Measurements from ENCODE around the gene CSE1L.
"Not testable (repeated sequence)": the region's sequence is repeated elsewhere in the genome, so short reads cannot be mapped to it uniquely, and the experiment has no call there.

Gene CSE1L

DNA sequence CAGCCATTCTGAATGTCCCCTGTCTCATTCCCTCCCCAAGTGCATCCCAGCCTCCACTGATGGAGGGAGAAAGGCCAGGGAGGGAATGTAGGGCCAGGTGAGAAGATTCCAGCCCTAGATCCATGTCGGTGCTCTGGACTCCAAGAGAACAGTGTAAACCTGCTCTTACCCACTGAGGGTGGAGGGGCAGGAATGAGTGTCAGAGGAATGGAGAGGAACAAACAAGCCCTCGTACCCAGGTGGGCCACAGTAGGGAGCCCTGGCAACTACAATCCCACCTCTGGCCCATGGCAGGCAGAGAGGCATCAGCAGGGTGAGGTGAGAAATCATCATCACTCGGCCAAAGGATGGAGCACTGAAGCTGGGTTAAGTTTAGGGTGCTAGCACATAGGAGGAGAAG lies 87.5 kb downstream of the CSE1L start:
- no peak for DNase-seq

DNA sequence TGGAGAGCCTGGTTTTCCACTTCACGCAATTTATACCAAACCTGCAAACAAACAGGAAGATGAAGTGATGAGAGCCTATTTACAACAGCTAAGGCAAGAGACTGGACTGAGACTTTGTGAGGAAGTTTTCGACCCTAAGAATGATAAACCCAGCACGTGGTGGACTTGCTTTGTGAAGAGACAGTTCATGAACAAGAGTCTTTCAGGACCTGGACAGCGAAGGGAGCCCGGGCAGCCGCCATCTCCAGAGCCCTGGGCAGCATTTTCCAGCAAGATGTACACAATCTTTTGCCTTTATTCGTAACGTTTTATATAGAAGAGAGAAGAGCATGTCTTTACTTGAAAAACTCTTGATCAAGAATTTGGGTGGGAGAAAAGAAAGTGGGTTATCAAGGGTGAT lies 88.7 kb downstream of the CSE1L start:
- not testable (repeated sequence) for DNase-seq

DNA sequence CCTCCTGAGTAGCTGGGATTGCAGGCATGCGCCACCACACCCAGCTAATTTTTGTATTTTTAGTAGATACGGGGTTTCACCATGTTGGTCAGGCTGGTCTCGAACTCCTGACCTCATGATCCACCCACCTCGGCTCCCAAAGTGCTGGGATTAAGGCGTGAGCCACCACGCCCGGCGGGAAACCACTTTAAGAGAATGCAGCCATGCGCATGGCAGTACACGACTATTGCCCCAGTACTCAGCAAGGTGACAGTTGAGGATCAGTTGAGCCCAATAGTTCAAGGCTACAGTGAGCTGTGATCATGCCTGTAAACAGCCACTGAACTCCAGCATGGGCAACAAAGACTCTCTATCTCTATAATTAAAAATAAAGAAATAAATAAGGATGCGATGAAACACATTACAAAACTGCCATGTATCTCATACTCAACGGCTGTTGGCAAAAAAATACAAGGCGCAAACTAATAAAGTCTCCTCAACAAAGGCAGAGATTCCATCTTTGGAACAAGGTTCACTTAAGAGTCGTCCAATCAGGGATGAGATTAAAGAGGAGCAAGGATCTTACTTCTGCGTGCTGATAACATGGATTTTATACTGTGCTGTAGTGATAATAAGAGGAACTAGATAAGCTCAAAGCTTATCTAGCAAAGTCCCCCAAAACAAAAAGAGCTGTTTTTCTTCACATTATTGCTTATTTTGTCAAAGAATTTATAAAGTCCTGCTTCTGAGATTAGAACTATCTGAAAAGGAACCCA lies 90.9 kb downstream of the CSE1L start:
- no peak for DNase-seq

DNA sequence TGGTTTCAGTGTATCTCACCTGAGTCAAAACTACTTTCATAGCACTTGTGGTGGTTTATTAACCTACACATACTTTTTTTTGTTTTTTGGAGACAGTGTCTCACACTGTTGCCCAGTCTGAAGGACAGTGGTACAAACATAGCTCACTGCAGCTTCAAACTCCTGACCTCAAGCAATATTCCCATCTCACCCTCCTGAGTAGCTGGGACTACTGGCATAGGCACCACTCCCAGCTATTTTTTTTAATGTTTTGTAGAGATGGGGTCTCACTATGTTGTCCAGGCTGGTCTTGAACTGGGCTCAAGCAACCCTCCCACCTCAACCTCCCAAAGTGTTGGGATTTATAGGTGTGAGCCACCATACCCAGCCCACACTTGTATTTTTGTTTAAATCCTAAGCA lies 92.3 kb downstream of the CSE1L start:
- DNase-seq: no peak

DNA sequence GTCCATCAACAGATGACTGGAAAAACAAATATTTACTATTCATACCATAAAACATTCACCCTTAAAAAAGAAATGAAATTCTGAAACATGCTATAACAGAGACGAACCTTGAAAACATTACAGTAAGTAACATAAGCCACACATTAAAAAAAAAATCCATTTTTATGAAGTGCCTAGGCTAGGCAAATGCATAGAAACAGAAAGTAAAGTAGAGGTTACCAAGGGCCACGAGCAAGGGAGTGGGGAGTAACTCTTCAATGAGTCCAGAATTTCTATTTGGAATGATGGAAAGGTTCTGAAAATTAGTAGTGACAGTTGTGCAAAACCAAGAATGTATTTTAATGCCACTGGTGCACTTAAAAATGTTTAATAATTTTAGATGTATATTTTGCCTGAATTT lies 94.3 kb downstream of the CSE1L start:
- no peak for DNase-seq

DNA sequence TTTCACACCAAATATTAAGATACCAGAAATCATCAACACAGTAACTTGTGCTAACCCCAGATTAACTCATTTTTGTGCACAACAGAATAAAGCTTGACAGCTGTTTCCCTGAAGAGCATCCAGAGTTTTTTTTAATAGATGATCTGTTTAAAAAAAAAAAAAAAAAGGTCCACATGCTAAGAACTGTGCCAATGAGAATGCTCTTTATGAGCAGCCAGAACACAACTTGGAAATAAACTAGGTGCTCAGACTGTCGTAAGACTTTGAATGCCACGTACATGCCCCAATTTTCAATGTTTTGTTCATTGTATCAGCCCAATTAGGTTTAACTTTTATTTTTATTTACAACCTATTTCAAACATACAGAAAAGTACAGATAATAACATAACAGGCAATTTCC lies 94.7 kb downstream of the CSE1L start:
- no peak for DNase-seq

Data from effector CD4-positive, alpha-beta T cell (primary cell).